ENCODE data around the gene CMSS1. TPM values are rescaled to one million over a fixed set of nuclear protein-coding genes. Genes with fewer than 3 reads are reported as not detected.

Gene CMSS1
- polyA plus RNA-seq, 1 of the 3 experiments (the other 2 are of a cell fraction), result 9.1 TPM

DNA sequence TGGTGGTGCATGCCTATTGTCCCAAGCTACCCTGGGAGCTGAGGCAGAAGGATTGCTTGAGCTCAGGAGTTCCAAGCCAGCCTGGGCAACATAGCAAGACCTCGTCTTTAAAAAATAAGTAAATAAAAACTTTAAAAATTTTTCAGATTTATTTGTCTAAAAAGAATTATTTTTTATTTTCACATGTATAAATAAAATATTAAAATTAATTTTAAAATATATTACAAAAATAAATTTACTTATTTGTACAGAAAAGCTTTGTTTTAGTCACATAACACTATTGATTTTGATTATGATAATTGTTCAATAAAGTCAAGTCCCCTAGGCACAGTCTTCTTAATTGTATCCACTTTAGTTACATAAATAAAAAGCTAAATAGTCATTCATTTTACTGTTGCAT, 211.4 kb downstream of the CMSS1 start (continued):
- TF ChIP-seq REST (IDR thresholded peaks at IDR 0.05; ENCODE audit: low read depth, low read length) (no peak), FOXM1 (IDR thresholded peaks at IDR 0.05; ENCODE audit: low read depth) (no peak), RFX5 (IDR thresholded peaks at IDR 0.05; ENCODE audit: low read length) (no peak), RXRA (IDR thresholded peaks at IDR 0.05; ENCODE audit: borderline replicate concordance, low read depth) (no peak), TAF1 (IDR thresholded peaks at IDR 0.05; ENCODE audit: borderline replicate concordance, low read depth, low read length) (no peak), GATA2 (CRISPR knock-in tag; IDR thresholded peaks at IDR 0.05) (no peak)

- no peak for TF ChIP-seq GATA2 (CRISPR knock-in tag; IDR thresholded peaks at IDR 0.05)
- TF ChIP-seq EZH2phosphoT487 (IDR thresholded peaks at IDR 0.05; ENCODE audit: borderline replicate concordance, low read depth), result no peak
- no peak for TF ChIP-seq EP300 (IDR thresholded peaks at IDR 0.05; ENCODE audit: borderline replicate concordance in 1 of 2, low read depth in 1 of 2, low read length in 1 of 2)
- no peak for TF ChIP-seq SIN3A (IDR thresholded peaks at IDR 0.05; ENCODE audit: borderline replicate concordance, low read depth, low read length)
- no peak for TF ChIP-seq REST (IDR thresholded peaks at IDR 0.05; ENCODE audit: low read depth, low read length)
- TF ChIP-seq, protein P1, sequence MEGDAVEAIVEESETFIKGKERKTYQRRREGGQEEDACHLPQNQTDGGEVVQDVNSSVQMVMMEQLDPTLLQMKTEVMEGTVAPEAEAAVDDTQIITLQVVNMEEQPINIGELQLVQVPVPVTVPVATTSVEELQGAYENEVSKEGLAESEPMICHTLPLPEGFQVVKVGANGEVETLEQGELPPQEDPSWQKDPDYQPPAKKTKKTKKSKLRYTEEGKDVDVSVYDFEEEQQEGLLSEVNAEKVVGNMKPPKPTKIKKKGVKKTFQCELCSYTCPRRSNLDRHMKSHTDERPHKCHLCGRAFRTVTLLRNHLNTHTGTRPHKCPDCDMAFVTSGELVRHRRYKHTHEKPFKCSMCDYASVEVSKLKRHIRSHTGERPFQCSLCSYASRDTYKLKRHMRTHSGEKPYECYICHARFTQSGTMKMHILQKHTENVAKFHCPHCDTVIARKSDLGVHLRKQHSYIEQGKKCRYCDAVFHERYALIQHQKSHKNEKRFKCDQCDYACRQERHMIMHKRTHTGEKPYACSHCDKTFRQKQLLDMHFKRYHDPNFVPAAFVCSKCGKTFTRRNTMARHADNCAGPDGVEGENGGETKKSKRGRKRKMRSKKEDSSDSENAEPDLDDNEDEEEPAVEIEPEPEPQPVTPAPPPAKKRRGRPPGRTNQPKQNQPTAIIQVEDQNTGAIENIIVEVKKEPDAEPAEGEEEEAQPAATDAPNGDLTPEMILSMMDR (IDR thresholded peaks at IDR 0.05), result no peak
- TF ChIP-seq TCF12 (IDR thresholded peaks at IDR 0.05), result no peak
- Histone ChIP-seq H3K9me3 (no peaks in the 10 kb centered on the region), H3K4me2 (no peak overlapping the region), H3F3A (replicated peaks; ENCODE audit: insufficient read depth) (peaks cover 30% of the 10 kb centered on the region), H3K27me3 (ENCODE audit: insufficient read depth) (no peaks in the 10 kb centered on the region), H3K9me2 (no peaks in the 10 kb centered on the region), H3K4me3 (ENCODE audit: low read depth in 2 of 2, low read length in 1 of 2) (no peak overlapping the region), H3K4me1 (ENCODE audit: control insufficient read depth in 1 of 2, insufficient read depth in 2 of 2, low read depth in 1 of 2, low read length in 1 of 2) (peaks cover 8 to 25% of the 10 kb centered on the region in 2 experiments), H3K79me2 (ENCODE audit: insufficient read depth) (no peaks in the 10 kb centered on the region), H3K36me3 (replicated peaks in 1 of 2; ENCODE audit: control insufficient read depth in 1 of 2, insufficient read depth in 2 of 2, low read length in 1 of 2) (no peaks in the 10 kb centered on the region), H2AFZ (ENCODE audit: low read depth) (no peak overlapping the region), H3K9ac (no peak overlapping the region), H4K20me1 (ENCODE audit: insufficient read depth) (no peaks in the 10 kb centered on the region), H3K27ac (ENCODE audit: low read depth in 2 of 2, low read length in 1 of 2) (no peak overlapping the region)
- ChIA-PET CTCF (interaction anchor here (0.9 to 1.7 kb wide), 2 partner anchors 169 to 224 kb away, joined by 3 to 4 read pairs; no protein-coding TSS in a partner anchor), POLR2A (no interaction called here)
- DNase-seq, result no peak
- 87% methylated on average over 2 of the region's 2 CpGs for WGBS (ENCODE audit: low lambda C conversion rate)
Measured at GRCh38 chr3:100029689-100030088, 212.0 kb downstream of the CMSS1 start.

All from SK-N-SH (cell line).